NOMO-1 (cell line): ENCODE data around the gene C1orf21.

Experiments used
- DNase-seq, 2 experiments: peaks; one replicate each; lab custom pipeline; 2025; ENCODE audit not compliant: unreplicated experiment in 2 of 2; lab: John Stamatoyannopoulos, UW

The C1orf21 gene

GRCh38 chr1:184677344-184677743, 290.5 kb downstream of the C1orf21 start:
- DNase-seq = no peak
